ENCODE data around the gene OSBPL1A.
"Not testable (repeated sequence)": the region's sequence is repeated elsewhere in the genome, so short reads cannot be mapped to it uniquely, and the experiment has no call there.

Gene OSBPL1A

GRCh38 chr18:24366328-24366727, 31.3 kb downstream of the OSBPL1A start:
- no peak for DNase-seq (ENCODE audit: low read depth, low spot score)
- Histone ChIP-seq H3K9me3 (ENCODE audit: insufficient read depth, low read length) (no peaks in the 10 kb centered on the region), H3K4me1 (ENCODE audit: insufficient read depth, insufficient read length) (no peaks in the 10 kb centered on the region), H3K4me3 (ENCODE audit: insufficient read length, low read depth) (no peak overlapping the region), H3K36me3 (ENCODE audit: insufficient read depth, insufficient read length, low read length) (peaks cover 23% of the 10 kb centered on the region), H3K27me3 (ENCODE audit: insufficient read depth, insufficient read length) (no peaks in the 10 kb centered on the region), H3K9ac (ENCODE audit: insufficient read length, low read depth) (no peak overlapping the region)
- TF ChIP-seq SUZ12 (IDR thresholded peaks at IDR 0.05; ENCODE audit: extremely low read depth, insufficient read depth, insufficient read length) = no peak
- TF ChIP-seq ZNF274 (IDR thresholded peaks at IDR 0.05; ENCODE audit: low read depth, low read length) = no peak
- no peak for TF ChIP-seq YY1 (IDR thresholded peaks at IDR 0.05; ENCODE audit: insufficient read depth, insufficient read length)

- Histone ChIP-seq H3K4me1 (ENCODE audit: insufficient read depth, insufficient read length) (no peaks in the 10 kb centered on the region), H3K9ac (ENCODE audit: insufficient read length, low read depth) (no peak overlapping the region), H3K27me3 (ENCODE audit: insufficient read depth, insufficient read length) (no peaks in the 10 kb centered on the region), H3K36me3 (ENCODE audit: insufficient read depth, insufficient read length, low read length) (peaks cover 25% of the 10 kb centered on the region), H3K9me3 (ENCODE audit: insufficient read depth, low read length) (no peaks in the 10 kb centered on the region), H3K4me3 (ENCODE audit: insufficient read length, low read depth) (no peak overlapping the region)
- TF ChIP-seq SUZ12 (IDR thresholded peaks at IDR 0.05; ENCODE audit: extremely low read depth, insufficient read depth, insufficient read length) = no peak
- no peak for TF ChIP-seq YY1 (IDR thresholded peaks at IDR 0.05; ENCODE audit: insufficient read depth, insufficient read length)
- TF ChIP-seq ZNF274 (IDR thresholded peaks at IDR 0.05; ENCODE audit: low read depth, low read length) = no peak
- DNase-seq (ENCODE audit: low read depth, low spot score) = no peak
Observed at GRCh38 chr18:24364177-24364576, 33.4 kb downstream of the OSBPL1A start.

- Histone ChIP-seq H3K36me3 (ENCODE audit: insufficient read depth, insufficient read length, low read length) (peaks cover 20% of the 10 kb centered on the region), H3K4me3 (ENCODE audit: insufficient read length, low read depth) (no peak overlapping the region), H3K4me1 (ENCODE audit: insufficient read depth, insufficient read length) (no peaks in the 10 kb centered on the region), H3K9ac (ENCODE audit: insufficient read length, low read depth) (no peak overlapping the region), H3K9me3 (ENCODE audit: insufficient read depth, low read length) (no peaks in the 10 kb centered on the region), H3K27me3 (ENCODE audit: insufficient read depth, insufficient read length) (no peaks in the 10 kb centered on the region)
- DNase-seq (ENCODE audit: low read depth, low spot score) = no peak
- TF ChIP-seq YY1 (IDR thresholded peaks at IDR 0.05; ENCODE audit: insufficient read depth, insufficient read length) = no peak
- TF ChIP-seq SUZ12 (IDR thresholded peaks at IDR 0.05; ENCODE audit: extremely low read depth, insufficient read depth, insufficient read length) = no peak
- TF ChIP-seq ZNF274 (IDR thresholded peaks at IDR 0.05; ENCODE audit: low read depth, low read length) = no peak
Observed at GRCh38 chr18:24362757-24363156, 34.9 kb downstream of the OSBPL1A start.

GRCh38 chr18:24359787-24360530, 37.7 kb downstream of the OSBPL1A start:
- H3K4me3 ChIP-seq (ENCODE audit: insufficient read length, low read depth); DNase-seq (ENCODE audit: low read depth, low spot score); H3K36me3 ChIP-seq (ENCODE audit: insufficient read depth, insufficient read length, low read length): not testable (repeated sequence)

GRCh38 chr18:24354278-24354677, 43.3 kb downstream of the OSBPL1A start:
- Histone ChIP-seq H3K4me1 (ENCODE audit: insufficient read depth, insufficient read length) (peaks cover 2% of the 10 kb centered on the region), H3K9ac (ENCODE audit: insufficient read length, low read depth) (no peak overlapping the region), H3K4me3 (ENCODE audit: insufficient read length, low read depth) (no peak overlapping the region), H3K9me3 (ENCODE audit: insufficient read depth, low read length) (no peaks in the 10 kb centered on the region), H3K27me3 (ENCODE audit: insufficient read depth, insufficient read length) (no peaks in the 10 kb centered on the region), H3K36me3 (ENCODE audit: insufficient read depth, insufficient read length, low read length) (no peaks in the 10 kb centered on the region)
- no peak for DNase-seq (ENCODE audit: low read depth, low spot score)
- no peak for TF ChIP-seq YY1 (IDR thresholded peaks at IDR 0.05; ENCODE audit: insufficient read depth, insufficient read length)
- TF ChIP-seq SUZ12 (IDR thresholded peaks at IDR 0.05; ENCODE audit: extremely low read depth, insufficient read depth, insufficient read length) = no peak
- TF ChIP-seq ZNF274 (IDR thresholded peaks at IDR 0.05; ENCODE audit: low read depth, low read length) = no peak

More at GRCh38 chr18:24359787-24360530, 37.7 kb downstream of the OSBPL1A start:
- not testable (repeated sequence) for H3K27me3 ChIP-seq (ENCODE audit: insufficient read depth, insufficient read length); H3K9ac ChIP-seq (ENCODE audit: insufficient read length, low read depth); H3K9me3 ChIP-seq (ENCODE audit: insufficient read depth, low read length); H3K4me1 ChIP-seq (ENCODE audit: insufficient read depth, insufficient read length)

GRCh38 chr18:24346254-24346653, 51.4 kb downstream of the OSBPL1A start:
- DNase-seq (ENCODE audit: low read depth, low spot score) = no peak
- no peaks in the 10 kb centered on the region for H3K36me3 ChIP-seq (ENCODE audit: insufficient read depth, insufficient read length, low read length)
- no peak for TF ChIP-seq SUZ12 (IDR thresholded peaks at IDR 0.05; ENCODE audit: extremely low read depth, insufficient read depth, insufficient read length)
- no peak for TF ChIP-seq YY1 (IDR thresholded peaks at IDR 0.05; ENCODE audit: insufficient read depth, insufficient read length)
- no peak for TF ChIP-seq ZNF274 (IDR thresholded peaks at IDR 0.05; ENCODE audit: low read depth, low read length)
- no peak overlapping the region for H3K4me3 ChIP-seq (ENCODE audit: insufficient read length, low read depth)
- no peaks in the 10 kb centered on the region for H3K9me3 ChIP-seq (ENCODE audit: insufficient read depth, low read length)
- no peaks in the 10 kb centered on the region for H3K4me1 ChIP-seq (ENCODE audit: insufficient read depth, insufficient read length)
- H3K27me3 ChIP-seq (ENCODE audit: insufficient read depth, insufficient read length) = no peaks in the 10 kb centered on the region
- H3K9ac ChIP-seq (ENCODE audit: insufficient read length, low read depth) = no peak overlapping the region

- Histone ChIP-seq H3K4me1 (ENCODE audit: insufficient read depth, insufficient read length) (no peaks in the 10 kb centered on the region), H3K27me3 (ENCODE audit: insufficient read depth, insufficient read length) (no peaks in the 10 kb centered on the region), H3K9ac (ENCODE audit: insufficient read length, low read depth) (no peak overlapping the region), H3K9me3 (ENCODE audit: insufficient read depth, low read length) (no peaks in the 10 kb centered on the region), H3K36me3 (ENCODE audit: insufficient read depth, insufficient read length, low read length) (no peaks in the 10 kb centered on the region), H3K4me3 (ENCODE audit: insufficient read length, low read depth) (no peak overlapping the region)
- no peak for DNase-seq (ENCODE audit: low read depth, low spot score)
- TF ChIP-seq SUZ12 (IDR thresholded peaks at IDR 0.05; ENCODE audit: extremely low read depth, insufficient read depth, insufficient read length) = no peak
- no peak for TF ChIP-seq ZNF274 (IDR thresholded peaks at IDR 0.05; ENCODE audit: low read depth, low read length)
- TF ChIP-seq YY1 (IDR thresholded peaks at IDR 0.05; ENCODE audit: insufficient read depth, insufficient read length) = no peak
Observed at GRCh38 chr18:24344509-24344908, 53.1 kb downstream of the OSBPL1A start.
